WERI-Rb-1 (cell line): ENCODE results near the gene ALG9.

ENCODE experiments used
- DNase-seq: peaks from one replicate; pipeline ENCODE4 v3.0.0-alpha.2; 2020
- H3K27ac ChIP-seq: fragments of 250-450 bp; sonication (Bioruptor Pico); 2 replicates; pipeline ENCODE4 v1.5.1; 2020; ENCODE audit warnings: mild to moderate bottlenecking, moderate library complexity
- H3K27me3 ChIP-seq: fragments of 250-450 bp; sonication (Bioruptor Pico); 2 replicates; pipeline ENCODE4 v1.5.1; 2021; ENCODE audit warnings: mild to moderate bottlenecking, low read depth, moderate library complexity; ENCODE audit not compliant: insufficient read depth, severe bottlenecking
- H3K36me3 ChIP-seq: fragments of 250-450 bp; sonication (Bioruptor Pico); 2 replicates; pipeline ENCODE4 v1.5.1; 2020; ENCODE audit warnings: mild to moderate bottlenecking, moderate library complexity
- H3K4me3 ChIP-seq: 2 replicates; pipeline ENCODE4 v1.5.1; 2011; ENCODE audit warnings: low read depth, mild to moderate bottlenecking, control low read depth, low read length
- H3K9me3 ChIP-seq: fragments of 250-450 bp; sonication (Bioruptor Pico); 2 replicates; pipeline ENCODE4 v1.5.1; 2021; ENCODE audit warnings: mild to moderate bottlenecking, moderate library complexity; ENCODE audit not compliant: severe bottlenecking
- CTCF ChIP-seq: IDR thresholded peaks from 2 replicates; pipeline ENCODE4 v1.5.1; 2011; ENCODE audit warnings: low read depth, mild to moderate bottlenecking, control low read depth, inconsistent platforms, low read length

The ALG9 gene

GRCh38 chr11:111779118-111779517 is 92.3 kb downstream of the ALG9 start:
- no peak for DNase-seq
- Histone ChIP-seq H3K27ac (no peak overlapping the region), H3K9me3 (no peaks in the 10 kb centered on the region), H3K27me3 (no peaks in the 10 kb centered on the region), H3K4me3 (no peak overlapping the region), H3K36me3 (peaks cover 1% of the 10 kb centered on the region; the same call in 1 of the 2 replicates)
- no peak for TF ChIP-seq CTCF

GRCh38 chr11:111778047-111778558 is 93.3 kb downstream of the ALG9 start:
- Histone ChIP-seq H3K27me3 (no peaks in the 10 kb centered on the region), H3K4me3 (no peak overlapping the region), H3K36me3 (no peaks in the 10 kb centered on the region), H3K9me3 (no peaks in the 10 kb centered on the region), H3K27ac (no peak overlapping the region)
- TF ChIP-seq CTCF = no peak
- DNase-seq = no peak

- Histone ChIP-seq H3K4me3 (no peak overlapping the region), H3K27ac (no peak overlapping the region), H3K9me3 (no peaks in the 10 kb centered on the region), H3K36me3 (no peaks in the 10 kb centered on the region), H3K27me3 (no peaks in the 10 kb centered on the region)
- no peak for DNase-seq
- peak; percentile 70 for TF ChIP-seq CTCF
Measured at GRCh38 chr11:111777094-111778046, 94.0 kb downstream of the ALG9 start.

- no peak overlapping the region for H3K4me3 ChIP-seq
- no peak for TF ChIP-seq CTCF
- DNase-seq = no peak
- no peaks in the 10 kb centered on the region for H3K27me3 ChIP-seq
- no peaks in the 10 kb centered on the region for H3K36me3 ChIP-seq
- H3K9me3 ChIP-seq = no peaks in the 10 kb centered on the region
- H3K27ac ChIP-seq = no peak overlapping the region
Measured at GRCh38 chr11:111776398-111777093, 94.8 kb downstream of the ALG9 start.

GRCh38 chr11:111774955-111775710 is 96.2 kb downstream of the ALG9 start:
- H3K9me3 ChIP-seq = no peaks in the 10 kb centered on the region
- H3K27ac ChIP-seq = no peak overlapping the region
- H3K36me3 ChIP-seq = no peaks in the 10 kb centered on the region
- H3K27me3 ChIP-seq = no peaks in the 10 kb centered on the region
- no peak for DNase-seq
- H3K4me3 ChIP-seq = no peak overlapping the region
- no peak for TF ChIP-seq CTCF
